OCI-LY1 (cell line): ENCODE measurements around the gene TMEM9.

ENCODE experiments used
- H2AFZ ChIP-seq: fragments of 200-600 bp; sonication (generic), shearing (Covaris generic); 2 replicates; pipeline ENCODE4 v1.6.0; 2014; ENCODE audit warnings: antibody characterized with exemption, mild to moderate bottlenecking, low read length
- H3F3A ChIP-seq: fragments of 200-600 bp; sonication (generic), shearing (Covaris generic); 2 replicates; pipeline ENCODE4 v1.6.0; 2014; ENCODE audit warnings: mild to moderate bottlenecking, antibody characterized with exemption, low read length, moderate library complexity; ENCODE audit not compliant: insufficient read depth
- H3K27ac ChIP-seq: fragments of 200-600 bp; sonication (generic); 2 replicates; pipeline ENCODE4 v1.5.1; 2014; ENCODE audit warnings: low read length, mixed run types, mild to moderate bottlenecking, low read depth; ENCODE audit not compliant: poor library complexity, severe bottlenecking
- H3K27me3 ChIP-seq: fragments of 200-600 bp; sonication (generic); 2 replicates; pipeline ENCODE4 v1.6.0; 2014; ENCODE audit warnings: antibody characterized with exemption, mild to moderate bottlenecking, low read length, moderate library complexity; ENCODE audit not compliant: insufficient read depth
- H3K36me3 ChIP-seq: fragments of 200-600 bp; sonication (generic); 2 replicates; pipeline ENCODE4 v1.6.1; 2014; ENCODE audit warnings: mild to moderate bottlenecking, antibody characterized with exemption, low read length, moderate library complexity, mixed read lengths; ENCODE audit not compliant: insufficient read depth
- H3K4me1 ChIP-seq: fragments of 200-600 bp; sonication (generic); 2 replicates; pipeline ENCODE4 v1.5.1; 2014; ENCODE audit warnings: mild to moderate bottlenecking, low read length, moderate library complexity; ENCODE audit not compliant: insufficient read depth, severe bottlenecking
- H3K4me2 ChIP-seq: fragments of 200-600 bp; sonication (generic), shearing (Covaris generic); 2 replicates; pipeline ENCODE4 v1.6.1; 2014; ENCODE audit warnings: low read length
- H3K4me3 ChIP-seq: fragments of 200-600 bp; sonication (generic); 2 replicates; pipeline ENCODE4 v1.5.1; 2014; ENCODE audit warnings: low read length, low read depth, mild to moderate bottlenecking, mixed read lengths; ENCODE audit not compliant: poor library complexity, severe bottlenecking
- H3K79me2 ChIP-seq: fragments of 200-600 bp; shearing (Covaris generic); 2 replicates; pipeline ENCODE4 v1.6.1; 2016; ENCODE audit warnings: mixed run types, low read length, mixed read lengths; ENCODE audit not compliant: insufficient read depth
- H3K9ac ChIP-seq: fragments of 200-600 bp; sonication (generic), shearing (Covaris generic); 2 replicates; pipeline ENCODE4 v1.6.1; 2014; ENCODE audit warnings: mild to moderate bottlenecking, low read length, mixed read lengths
- H3K9me2 ChIP-seq: fragments of 200-600 bp; sonication (generic), shearing (Covaris generic); 2 replicates; pipeline ENCODE4 v1.6.1; 2014; ENCODE audit warnings: low read depth, mild to moderate bottlenecking, low read length, mixed read lengths
- H3K9me3 ChIP-seq: fragments of 200-600 bp; shearing (Covaris generic); 2 replicates; pipeline ENCODE4 v1.6.1; 2014; ENCODE audit warnings: low read length, mixed read lengths
- H4K20me1 ChIP-seq: fragments of 200-600 bp; sonication (generic), shearing (Covaris generic); 2 replicates; pipeline ENCODE4 v1.6.0; 2016; ENCODE audit warnings: mild to moderate bottlenecking, low read length; ENCODE audit not compliant: insufficient read depth
- EZH2 ChIP-seq: fragments of 200-600 bp; sonication (generic), shearing (Covaris generic); IDR thresholded peaks from 2 replicates; pipeline ENCODE4 v1.8.0; 2017; ENCODE audit warnings: borderline replicate concordance, mixed run types, mild to moderate bottlenecking, antibody characterized with exemption, low read length, moderate library complexity, mixed read lengths
- TF ChIP-seq, protein P1 (sequence below): fragments of 200-600 bp; sonication (generic), shearing (Covaris generic); IDR thresholded peaks from 2 replicates; pipeline ENCODE4 v1.5.1; 2017; ENCODE audit warnings: mild to moderate bottlenecking, antibody characterized with exemption, low read length, moderate library complexity, mixed read lengths

The TMEM9 gene

GRCh38 chr1:201096041-201096461, 58.2 kb downstream of the TMEM9 start:
- Histone ChIP-seq H3K9ac (no peak overlapping the region), H3K27ac (no peak overlapping the region), H3K4me2 (no peak overlapping the region), H3F3A (no peaks in the 10 kb centered on the region), H4K20me1 (no peaks in the 10 kb centered on the region), H3K9me2 (no peaks in the 10 kb centered on the region), H3K36me3 (no peaks in the 10 kb centered on the region), H3K4me3 (no peak overlapping the region), H3K9me3 (no peaks in the 10 kb centered on the region), H2AFZ (no peak overlapping the region), H3K27me3 (peaks cover 4% of the 10 kb centered on the region), H3K79me2 (no peaks in the 10 kb centered on the region), H3K4me1 (no peaks in the 10 kb centered on the region)
- TF ChIP-seq EZH2: no peak
- TF ChIP-seq, protein P1, sequence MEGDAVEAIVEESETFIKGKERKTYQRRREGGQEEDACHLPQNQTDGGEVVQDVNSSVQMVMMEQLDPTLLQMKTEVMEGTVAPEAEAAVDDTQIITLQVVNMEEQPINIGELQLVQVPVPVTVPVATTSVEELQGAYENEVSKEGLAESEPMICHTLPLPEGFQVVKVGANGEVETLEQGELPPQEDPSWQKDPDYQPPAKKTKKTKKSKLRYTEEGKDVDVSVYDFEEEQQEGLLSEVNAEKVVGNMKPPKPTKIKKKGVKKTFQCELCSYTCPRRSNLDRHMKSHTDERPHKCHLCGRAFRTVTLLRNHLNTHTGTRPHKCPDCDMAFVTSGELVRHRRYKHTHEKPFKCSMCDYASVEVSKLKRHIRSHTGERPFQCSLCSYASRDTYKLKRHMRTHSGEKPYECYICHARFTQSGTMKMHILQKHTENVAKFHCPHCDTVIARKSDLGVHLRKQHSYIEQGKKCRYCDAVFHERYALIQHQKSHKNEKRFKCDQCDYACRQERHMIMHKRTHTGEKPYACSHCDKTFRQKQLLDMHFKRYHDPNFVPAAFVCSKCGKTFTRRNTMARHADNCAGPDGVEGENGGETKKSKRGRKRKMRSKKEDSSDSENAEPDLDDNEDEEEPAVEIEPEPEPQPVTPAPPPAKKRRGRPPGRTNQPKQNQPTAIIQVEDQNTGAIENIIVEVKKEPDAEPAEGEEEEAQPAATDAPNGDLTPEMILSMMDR: no peak

- Histone ChIP-seq H4K20me1 (no peaks in the 10 kb centered on the region), H3K9ac (no peak overlapping the region), H3K9me3 (no peaks in the 10 kb centered on the region), H2AFZ (no peak overlapping the region), H3K4me3 (no peak overlapping the region), H3K36me3 (no peaks in the 10 kb centered on the region), H3K27ac (no peak overlapping the region), H3K9me2 (no peaks in the 10 kb centered on the region), H3K4me1 (no peaks in the 10 kb centered on the region), H3F3A (no peaks in the 10 kb centered on the region), H3K4me2 (no peak overlapping the region), H3K27me3 (peaks cover 4% of the 10 kb centered on the region), H3K79me2 (no peaks in the 10 kb centered on the region)
- TF ChIP-seq, protein P1: no peak
- TF ChIP-seq EZH2: no peak
These were observed 58.7 kb downstream of the TMEM9 start for GRCh38 chr1:201095581-201095980.

- H3K4me2 ChIP-seq: no peak overlapping the region
- no peak overlapping the region for H2AFZ ChIP-seq
- peaks cover 4% of the 10 kb centered on the region for H3K27me3 ChIP-seq
- no peak overlapping the region for H3K27ac ChIP-seq
- TF ChIP-seq EZH2: no peak
- TF ChIP-seq, protein P1: no peak
- no peaks in the 10 kb centered on the region for H3K79me2 ChIP-seq
- no peaks in the 10 kb centered on the region for H3K9me3 ChIP-seq
- no peaks in the 10 kb centered on the region for H4K20me1 ChIP-seq
- no peak overlapping the region for H3K9ac ChIP-seq
- no peaks in the 10 kb centered on the region for H3K4me1 ChIP-seq
- no peaks in the 10 kb centered on the region for H3K36me3 ChIP-seq
- H3F3A ChIP-seq: no peaks in the 10 kb centered on the region
- no peaks in the 10 kb centered on the region for H3K9me2 ChIP-seq
- H3K4me3 ChIP-seq: no peak overlapping the region
These were observed 59.4 kb downstream of the TMEM9 start for GRCh38 chr1:201094832-201095231.
